ENCODE measurements around the gene KAT5. TPM values are rescaled to one million over a fixed set of nuclear protein-coding genes. Genes with fewer than 3 reads are reported as not detected.

Gene KAT5
- total RNA-seq, 1 donor from 2014 or later: 21.0 TPM

DNA sequence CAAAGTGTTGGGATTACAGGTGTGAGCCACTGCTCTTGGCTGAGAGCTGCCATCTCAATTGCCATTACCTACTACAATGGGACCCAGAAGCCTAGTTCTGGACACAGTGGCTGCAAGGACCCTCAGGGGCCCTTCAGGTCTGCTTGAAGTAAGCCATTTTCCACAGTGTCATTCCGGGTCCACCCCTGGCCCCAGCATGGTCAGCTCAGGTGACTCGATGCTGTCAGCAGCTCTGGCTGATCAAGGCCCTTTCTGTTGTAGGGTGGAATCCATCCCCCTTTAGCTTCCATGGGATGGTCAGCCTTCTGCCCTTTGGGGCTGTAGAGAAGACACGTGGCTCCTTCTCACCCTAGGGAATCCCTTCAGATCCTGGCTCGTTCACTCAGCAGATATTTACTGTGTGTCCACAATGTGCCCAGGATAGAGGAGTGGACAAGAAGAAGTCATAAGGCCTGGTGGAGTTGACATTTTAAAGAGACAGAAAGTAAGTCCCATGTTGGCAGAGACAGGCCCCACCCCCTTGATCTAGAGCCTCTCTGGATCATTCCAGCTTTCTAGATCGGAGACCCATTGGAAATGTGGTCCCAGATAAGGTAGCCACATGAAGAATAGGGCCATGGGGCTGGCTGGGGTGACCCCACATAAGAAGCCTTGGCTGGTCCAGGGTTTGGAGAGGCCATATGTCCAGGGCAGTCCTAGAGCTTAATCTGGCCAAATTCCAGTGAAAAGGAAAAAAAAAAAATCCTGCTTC is 15.1 kb upstream of the KAT5 start:
- no peaks in the 10 kb centered on the region for H3K36me3 ChIP-seq
- peaks cover 8% of the 10 kb centered on the region for H3K27me3 ChIP-seq
- Mint-ChIP-seq H3K36me3 (no peaks in the 10 kb centered on the region), H3K9me3 (peaks cover 7% of the 10 kb centered on the region), H3K4me1 (peaks cover 5% of the 10 kb centered on the region), H3K27ac (no peak overlapping the region), H3K4me3 (peak overlapping the region; percentile 18), H3K27me3 (ENCODE audit: insufficient read depth, low read depth) (peaks cover 15% of the 10 kb centered on the region)
- H3K4me2 ChIP-seq: no peak overlapping the region
- no peaks in the 10 kb centered on the region for H4K20me1 ChIP-seq (ENCODE audit: low read depth)
- peaks cover 4% of the 10 kb centered on the region for H3F3A ChIP-seq (ENCODE audit: low read depth)
- TF ChIP-seq EZH2 (IDR thresholded peaks at IDR 0.05) (no peak), CTCF (IDR thresholded peaks at IDR 0.05) (no peak), EZH2phosphoT487 (IDR thresholded peaks at IDR 0.05) (no peak)
- no peak overlapping the region for H3K27ac ChIP-seq
- no peaks in the 10 kb centered on the region for H3K79me2 ChIP-seq (ENCODE audit: low read depth)
- no peak for DNase-seq (ENCODE audit: low spot score)
- H3K4me1 ChIP-seq: no peaks in the 10 kb centered on the region
- H3K9ac ChIP-seq: no peak overlapping the region
- no peaks in the 10 kb centered on the region for H3K9me3 ChIP-seq (ENCODE audit: low read depth)
- no peak overlapping the region for H2AFZ ChIP-seq (replicated peaks)
- H3K4me3 ChIP-seq: no peak overlapping the region

DNA sequence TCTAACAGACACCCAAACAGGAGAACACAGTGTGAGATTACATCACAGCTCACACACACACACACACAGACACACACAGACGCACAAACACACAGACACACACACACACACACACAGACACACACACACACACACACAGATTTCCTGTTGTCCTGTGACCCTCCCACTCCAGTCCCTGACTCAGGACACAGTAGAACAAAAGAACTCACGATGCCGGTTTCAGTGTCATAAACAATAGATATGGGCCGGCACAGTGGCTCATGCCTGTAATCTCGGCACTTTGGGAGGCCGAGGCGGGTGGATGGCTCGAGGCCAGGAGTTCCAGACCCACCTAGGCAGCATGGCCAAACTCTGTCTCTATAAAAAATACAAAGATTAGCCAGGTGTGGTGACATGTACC is 13.8 kb upstream of the KAT5 start:
- H3K36me3 ChIP-seq: no peaks in the 10 kb centered on the region
- H4K20me1 ChIP-seq (ENCODE audit: low read depth): no peaks in the 10 kb centered on the region
- no peak overlapping the region for H3K27ac Mint-ChIP-seq
- H3K4me1 Mint-ChIP-seq: peaks cover 4% of the 10 kb centered on the region
- H3K27ac ChIP-seq: no peak overlapping the region
- H3K36me3 Mint-ChIP-seq: no peaks in the 10 kb centered on the region
- no peak overlapping the region for H3K9ac ChIP-seq
- no peak overlapping the region for H2AFZ ChIP-seq (replicated peaks)
- H3K4me2 ChIP-seq: no peak overlapping the region
- H3K9me3 Mint-ChIP-seq: peaks cover 7% of the 10 kb centered on the region
- H3K79me2 ChIP-seq (ENCODE audit: low read depth): no peaks in the 10 kb centered on the region
- H3K9me3 ChIP-seq (ENCODE audit: low read depth): no peaks in the 10 kb centered on the region
- H3K27me3 ChIP-seq: peaks cover 18% of the 10 kb centered on the region
- DNase-seq (ENCODE audit: low spot score): no peak
- H3K4me1 ChIP-seq: no peaks in the 10 kb centered on the region
- no peak for TF ChIP-seq CTCF (IDR thresholded peaks at IDR 0.05)
- no peak for TF ChIP-seq EZH2 (IDR thresholded peaks at IDR 0.05)
- TF ChIP-seq EZH2phosphoT487 (IDR thresholded peaks at IDR 0.05): no peak
- no peaks in the 10 kb centered on the region for H3F3A ChIP-seq (ENCODE audit: low read depth)
- peaks cover 18% of the 10 kb centered on the region for H3K27me3 Mint-ChIP-seq (ENCODE audit: insufficient read depth, low read depth)
- no peak overlapping the region for H3K4me3 ChIP-seq
- no peak overlapping the region for H3K4me3 Mint-ChIP-seq

GRCh38 chr11:65699306-65699705 is 12.7 kb upstream of the KAT5 start:
- Mint-ChIP-seq H3K4me3 (no peak overlapping the region), H3K9me3 (peaks cover 7% of the 10 kb centered on the region), H3K36me3 (no peaks in the 10 kb centered on the region), H3K4me1 (no peaks in the 10 kb centered on the region), H3K27me3 (ENCODE audit: insufficient read depth, low read depth) (peaks cover 15% of the 10 kb centered on the region), H3K27ac (no peak overlapping the region)
- no peaks in the 10 kb centered on the region for H4K20me1 ChIP-seq (ENCODE audit: low read depth)
- H3K4me2 ChIP-seq: no peak overlapping the region
- H3K4me3 ChIP-seq: no peak overlapping the region
- H3K9ac ChIP-seq: no peak overlapping the region
- no peak for DNase-seq (ENCODE audit: low spot score)
- no peak overlapping the region for H2AFZ ChIP-seq (replicated peaks)
- H3K27ac ChIP-seq: no peak overlapping the region
- peaks cover 22% of the 10 kb centered on the region for H3K27me3 ChIP-seq
- no peaks in the 10 kb centered on the region for H3K4me1 ChIP-seq
- no peaks in the 10 kb centered on the region for H3K36me3 ChIP-seq
- no peaks in the 10 kb centered on the region for H3K79me2 ChIP-seq (ENCODE audit: low read depth)
- TF ChIP-seq EZH2 (IDR thresholded peaks at IDR 0.05): no peak
- no peak for TF ChIP-seq CTCF (IDR thresholded peaks at IDR 0.05)
- no peak for TF ChIP-seq EZH2phosphoT487 (IDR thresholded peaks at IDR 0.05)
- no peaks in the 10 kb centered on the region for H3F3A ChIP-seq (ENCODE audit: low read depth)
- H3K9me3 ChIP-seq (ENCODE audit: low read depth): no peaks in the 10 kb centered on the region
